Keratinocyte (primary cell): Measurements from ENCODE around the gene KCNQ1OT1.

Experiments used
- EZH2 ChIP-seq: IDR thresholded peaks from one replicate; pipeline ENCODE4 v1.6.1; 2012; ENCODE audit warnings: inconsistent platforms, mild to moderate bottlenecking, low read length, moderate library complexity
- TF ChIP-seq, protein P1 (sequence below), 3 experiments: IDR thresholded peaks in 1 of 3; conservative IDR thresholded peaks in 1 of 3; optimal IDR thresholded peaks in 1 of 3; 2 replicates in 2 of 3; 3 replicates in 1 of 3; pipeline versions ENCODE3 to v1.5.1; 2011; ENCODE audit warnings: low read length in 3 of 3, mild to moderate bottlenecking in 3 of 3, moderate library complexity in 2 of 3, control low read depth in 1 of 3, inconsistent platforms in 1 of 3; ENCODE audit not compliant: insufficient read depth in 2 of 3; ENCODE audit errors: extremely low read depth in 1 of 3

DNA sequence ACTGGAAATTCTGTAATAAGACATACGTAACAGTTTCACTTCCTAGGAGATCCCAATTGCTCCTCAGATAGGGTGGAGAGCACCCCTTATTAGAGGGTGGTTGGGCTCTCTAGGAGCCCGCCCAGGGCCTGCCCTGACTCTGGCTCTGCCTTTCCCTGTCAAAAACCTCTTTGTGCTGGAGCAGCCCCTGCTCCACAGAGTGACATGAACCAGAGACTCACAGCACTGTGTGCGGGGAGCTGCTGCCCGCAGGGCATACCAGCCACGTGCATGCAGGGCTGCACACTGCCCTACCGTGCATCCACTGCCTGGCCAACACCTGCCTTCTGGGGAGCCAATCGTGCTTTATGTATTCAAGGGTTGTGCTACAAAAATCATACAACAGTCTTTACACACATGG, 24.3 kb downstream of the KCNQ1OT1 start:
- no peak for TF ChIP-seq EZH2
- TF ChIP-seq, protein P1, sequence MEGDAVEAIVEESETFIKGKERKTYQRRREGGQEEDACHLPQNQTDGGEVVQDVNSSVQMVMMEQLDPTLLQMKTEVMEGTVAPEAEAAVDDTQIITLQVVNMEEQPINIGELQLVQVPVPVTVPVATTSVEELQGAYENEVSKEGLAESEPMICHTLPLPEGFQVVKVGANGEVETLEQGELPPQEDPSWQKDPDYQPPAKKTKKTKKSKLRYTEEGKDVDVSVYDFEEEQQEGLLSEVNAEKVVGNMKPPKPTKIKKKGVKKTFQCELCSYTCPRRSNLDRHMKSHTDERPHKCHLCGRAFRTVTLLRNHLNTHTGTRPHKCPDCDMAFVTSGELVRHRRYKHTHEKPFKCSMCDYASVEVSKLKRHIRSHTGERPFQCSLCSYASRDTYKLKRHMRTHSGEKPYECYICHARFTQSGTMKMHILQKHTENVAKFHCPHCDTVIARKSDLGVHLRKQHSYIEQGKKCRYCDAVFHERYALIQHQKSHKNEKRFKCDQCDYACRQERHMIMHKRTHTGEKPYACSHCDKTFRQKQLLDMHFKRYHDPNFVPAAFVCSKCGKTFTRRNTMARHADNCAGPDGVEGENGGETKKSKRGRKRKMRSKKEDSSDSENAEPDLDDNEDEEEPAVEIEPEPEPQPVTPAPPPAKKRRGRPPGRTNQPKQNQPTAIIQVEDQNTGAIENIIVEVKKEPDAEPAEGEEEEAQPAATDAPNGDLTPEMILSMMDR (optimal IDR thresholded peaks at IDR 0.05 in 1 of 3, IDR thresholded peaks at IDR 0.05 in 1 of 3, conservative IDR thresholded peaks at IDR 0.05 in 1 of 3; ENCODE audit: extremely low read depth in 1 of 3, insufficient read depth in 2 of 3, low read length in 3 of 3) = no peak
